A673 (cell line): ENCODE results near the gene NFATC2. TPM values are rescaled to one million over a fixed set of nuclear protein-coding genes. Genes with fewer than 3 reads are reported as not detected.

ENCODE experiments used
- BruUV-seq: library from RNA; stranded (reverse); fragments of 400-500 nt; replicated peaks from 2 replicates; lab custom pipeline; 2021; lab: Mats Ljungman, UMichigan
- CTCF ChIA-PET: fragments of 300-600 bp; sonication (Branson Sonifier 250); formaldehyde crosslinking; loops from one replicate; lab custom pipeline; 2022; ENCODE audit warnings: antibody characterized with exemption; lab: Charles Lee
- POLR2A ChIA-PET: fragments of 300-600 bp; sonication (Branson Sonifier 250); formaldehyde crosslinking; loops from one replicate; lab custom pipeline; 2022; ENCODE audit warnings: antibody characterized with exemption; ENCODE audit not compliant: low non-redundant PET; lab: Charles Lee
- DNase-seq: peaks from one replicate; pipeline ENCODE4 v3.0.0-alpha.2; 2015; ENCODE audit warnings: low spot score
- H3K27ac ChIP-seq: fragments of 200-600 bp; sonication (generic); 2 replicates; pipeline ENCODE4 v1.5.1; 2016; ENCODE audit warnings: mixed run types, low read depth, mild to moderate bottlenecking, mixed read lengths, antibody characterized with exemption, low read length; ENCODE audit not compliant: poor library complexity, severe bottlenecking
- H3K27me3 ChIP-seq: fragments of 200-600 bp; sonication (generic); replicated peaks from 2 replicates; pipeline ENCODE4 v1.6.1; 2017; ENCODE audit warnings: mixed run types, low read depth, mild to moderate bottlenecking, mixed read lengths, antibody characterized with exemption, low read length; ENCODE audit not compliant: insufficient read depth, poor library complexity
- H3K36me3 ChIP-seq: fragments of 200-600 bp; sonication (generic); 2 replicates; pipeline ENCODE4 v1.6.1; 2016; ENCODE audit warnings: mixed run types, mild to moderate bottlenecking, mixed read lengths, antibody characterized with exemption, low read length; ENCODE audit not compliant: insufficient read depth, poor library complexity, severe bottlenecking
- H3K4me1 ChIP-seq: fragments of 200-600 bp; sonication (generic); 2 replicates; pipeline ENCODE4 v1.6.1; 2017; ENCODE audit warnings: mixed run types, mild to moderate bottlenecking, mixed read lengths, antibody characterized with exemption, low read length; ENCODE audit not compliant: insufficient read depth, poor library complexity, severe bottlenecking
- H3K4me3 ChIP-seq: fragments of 200-600 bp; sonication (generic); 2 replicates; pipeline ENCODE4 v1.5.1; 2016; ENCODE audit warnings: low read depth, mixed run types, mild to moderate bottlenecking, mixed read lengths, low read length; ENCODE audit not compliant: poor library complexity, severe bottlenecking
- H3K9me3 ChIP-seq: fragments of 200-600 bp; sonication (generic); 2 replicates; pipeline ENCODE4 v1.6.1; 2016; ENCODE audit warnings: mixed run types, low read depth, mild to moderate bottlenecking, mixed read lengths, antibody characterized with exemption, low read length; ENCODE audit not compliant: poor library complexity, severe bottlenecking
- EZH2 ChIP-seq: fragments of 200-600 bp; sonication (generic); IDR thresholded peaks from 2 replicates; pipeline ENCODE4 v1.6.1; 2017; ENCODE audit warnings: borderline replicate concordance, low read depth, mild to moderate bottlenecking, mixed read lengths, antibody characterized with exemption, low read length; ENCODE audit not compliant: poor library complexity, severe bottlenecking
- intact Hi-C: fragments of 100-400 bp; cut with micrococcal nuclease; formaldehyde crosslinking; loops from one replicate; pipeline ENCODE4 v1.10.0; 2022; ENCODE audit not compliant: unreplicated experiment
- total RNA-seq: library from RNA; stranded (reverse); gene quantifications from 2 replicates; pipeline ENCODE4 v1.2.3, GENCODE V29; 2021
- TF ChIP-seq, protein P1 (sequence below): fragments of 300-800, 200-600 bp; sonication (generic); conservative IDR thresholded peaks from 2 replicates; pipeline ENCODE4 v1.5.1; 2017; ENCODE audit warnings: low read depth, mild to moderate bottlenecking, antibody characterized with exemption, low read length, moderate library complexity, mixed read lengths

Gene NFATC2
- total RNA-seq, 1 experiment from 2014 or later = 0.64 TPM

DNA sequence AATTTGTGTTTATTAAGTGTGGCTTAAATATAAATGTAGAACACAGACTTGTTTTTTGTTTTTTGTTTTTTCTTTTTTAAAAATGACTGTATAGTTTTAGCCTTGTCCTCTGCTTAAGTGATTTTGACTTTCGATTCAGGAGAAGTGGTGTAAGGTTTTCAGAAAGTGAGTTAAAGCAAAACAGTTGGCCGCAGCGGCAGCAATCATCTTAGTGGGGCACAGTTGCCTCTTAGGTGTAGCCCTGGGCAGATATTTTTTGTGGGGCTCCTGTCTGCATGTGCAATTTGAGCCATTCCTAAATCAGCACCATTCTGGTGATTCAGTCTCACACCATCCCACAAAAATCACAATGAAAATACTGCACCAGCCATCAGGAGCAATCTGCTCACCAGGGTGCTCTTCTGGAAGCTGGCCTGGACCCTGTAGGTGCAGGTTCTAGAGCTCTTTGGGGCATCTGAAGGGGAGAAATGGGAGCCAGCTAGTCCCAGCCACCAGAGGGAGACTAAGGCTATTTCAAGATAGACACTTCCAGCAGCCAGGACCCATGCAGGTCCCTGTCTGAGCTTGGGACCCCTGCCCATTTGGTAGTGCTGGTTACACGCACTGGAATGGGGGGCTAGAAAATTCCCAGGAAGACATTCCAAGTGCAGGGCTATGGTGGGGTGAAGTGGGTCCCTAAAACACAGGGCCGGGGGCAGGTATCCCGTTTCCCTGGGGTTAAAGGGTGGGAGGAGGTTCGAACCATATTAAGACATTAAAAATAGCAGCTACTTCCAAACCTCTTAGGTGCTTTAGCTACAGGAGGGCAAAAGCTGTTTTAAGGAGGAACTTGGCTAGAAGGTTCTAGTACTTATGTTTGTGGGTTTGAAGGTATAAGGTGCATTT is 156.6 kb downstream of the NFATC2 start:
- Histone ChIP-seq H3K27ac (no peak overlapping the region), H3K36me3 (no peaks in the 10 kb centered on the region), H3K27me3 (no peaks in the 10 kb centered on the region), H3K9me3 (no peaks in the 10 kb centered on the region), H3K4me1 (peaks cover 7% of the 10 kb centered on the region), H3K4me3 (no peak overlapping the region)
- intact Hi-C loops = loop anchor here (2.0 kb wide), 1 partner anchor 209 kb away; no protein-coding TSS in a partner anchor
- ChIA-PET CTCF (interaction anchor here (1.0 to 1.6 kb wide), 5 partner anchors 108 to 697 kb away, joined by 3 to 31 read pairs (median 5); no protein-coding TSS in a partner anchor), POLR2A (interaction anchor here (0.5 kb wide), 1 partner anchor 220 kb away, joined by 8 read pairs; no protein-coding TSS in a partner anchor)
- peak; percentile 57 for DNase-seq
- no TSS peak for BruUV-seq
- TF ChIP-seq, protein P1, sequence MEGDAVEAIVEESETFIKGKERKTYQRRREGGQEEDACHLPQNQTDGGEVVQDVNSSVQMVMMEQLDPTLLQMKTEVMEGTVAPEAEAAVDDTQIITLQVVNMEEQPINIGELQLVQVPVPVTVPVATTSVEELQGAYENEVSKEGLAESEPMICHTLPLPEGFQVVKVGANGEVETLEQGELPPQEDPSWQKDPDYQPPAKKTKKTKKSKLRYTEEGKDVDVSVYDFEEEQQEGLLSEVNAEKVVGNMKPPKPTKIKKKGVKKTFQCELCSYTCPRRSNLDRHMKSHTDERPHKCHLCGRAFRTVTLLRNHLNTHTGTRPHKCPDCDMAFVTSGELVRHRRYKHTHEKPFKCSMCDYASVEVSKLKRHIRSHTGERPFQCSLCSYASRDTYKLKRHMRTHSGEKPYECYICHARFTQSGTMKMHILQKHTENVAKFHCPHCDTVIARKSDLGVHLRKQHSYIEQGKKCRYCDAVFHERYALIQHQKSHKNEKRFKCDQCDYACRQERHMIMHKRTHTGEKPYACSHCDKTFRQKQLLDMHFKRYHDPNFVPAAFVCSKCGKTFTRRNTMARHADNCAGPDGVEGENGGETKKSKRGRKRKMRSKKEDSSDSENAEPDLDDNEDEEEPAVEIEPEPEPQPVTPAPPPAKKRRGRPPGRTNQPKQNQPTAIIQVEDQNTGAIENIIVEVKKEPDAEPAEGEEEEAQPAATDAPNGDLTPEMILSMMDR = peak; percentile 64
- TF ChIP-seq EZH2 = no peak

DNA sequence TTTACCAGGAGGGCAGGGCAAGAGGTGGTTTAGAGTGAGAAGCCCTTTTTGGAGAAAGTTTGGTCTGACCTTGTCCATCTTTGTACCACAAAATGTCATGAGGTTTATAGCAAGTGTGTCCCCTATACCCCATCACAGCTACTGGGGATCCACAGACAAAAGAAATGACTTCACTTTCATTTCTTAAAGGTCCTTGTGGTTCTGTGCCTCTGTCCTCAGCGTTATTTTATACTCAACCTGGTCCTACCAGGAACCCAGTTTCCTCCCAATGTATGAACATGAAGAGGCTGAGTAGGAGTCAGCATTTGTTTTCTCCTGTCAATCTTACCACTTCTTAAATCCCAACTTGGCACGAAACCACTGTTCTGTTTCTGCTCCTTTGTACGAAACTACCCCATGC is 157.6 kb downstream of the NFATC2 start:
- H3K36me3 ChIP-seq = no peaks in the 10 kb centered on the region
- no peak for DNase-seq
- H3K4me3 ChIP-seq = no peak overlapping the region
- H3K9me3 ChIP-seq = no peaks in the 10 kb centered on the region
- intact Hi-C loops = no loop called here
- ChIA-PET CTCF (interaction anchor here (1.6 kb wide), 1 partner anchor 698 kb away, joined by 5 read pairs; no protein-coding TSS in a partner anchor), POLR2A (no interaction called here)
- TF ChIP-seq, protein P1 = no peak
- TF ChIP-seq EZH2 = no peak
- H3K27ac ChIP-seq = no peak overlapping the region
- H3K27me3 ChIP-seq = no peaks in the 10 kb centered on the region
- BruUV-seq = no TSS peak
- H3K4me1 ChIP-seq = peaks cover 7% of the 10 kb centered on the region

DNA sequence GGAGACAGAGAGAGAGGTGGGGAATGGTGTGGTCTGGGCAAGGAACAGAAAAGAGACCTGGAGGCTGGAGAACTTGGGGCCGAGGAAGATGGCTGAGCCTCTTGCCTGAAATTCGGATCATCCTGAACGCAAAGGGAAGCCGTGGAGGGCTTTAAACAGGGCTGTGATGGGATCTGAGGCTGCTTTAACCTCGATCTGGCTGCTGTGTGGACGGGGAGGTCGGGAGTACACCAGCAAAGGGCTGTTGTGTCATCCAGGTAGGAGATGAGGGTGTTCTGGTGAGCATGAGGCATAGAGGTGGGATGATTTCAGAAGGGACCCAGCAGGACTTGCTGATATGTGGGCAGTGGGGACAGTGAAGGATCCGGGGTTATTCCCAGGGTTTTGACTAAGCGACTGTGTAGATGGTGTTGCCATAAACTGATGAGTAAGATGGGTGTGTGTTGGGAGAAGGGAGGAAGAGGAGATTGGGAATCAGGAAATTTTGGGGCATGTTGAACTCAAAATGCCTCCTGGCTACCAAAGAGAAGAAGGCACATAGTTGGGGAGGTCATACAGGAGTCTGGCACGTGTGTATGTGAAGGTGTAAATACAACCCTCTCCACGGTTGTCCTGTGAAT is 158.5 kb downstream of the NFATC2 start:
- CTCF ChIA-PET = no interaction called here
- POLR2A ChIA-PET = no interaction called here
- no TSS peak for BruUV-seq

More for the DNA sequence above, 158.5 kb downstream of the NFATC2 start:
- DNase-seq = no peak
- intact Hi-C loops = no loop called here
- H3K4me1 ChIP-seq = peaks cover 7% of the 10 kb centered on the region
- H3K9me3 ChIP-seq = no peaks in the 10 kb centered on the region
- H3K4me3 ChIP-seq = no peak overlapping the region
- no peaks in the 10 kb centered on the region for H3K27me3 ChIP-seq
- TF ChIP-seq EZH2 = no peak
- TF ChIP-seq, protein P1 = no peak
- no peaks in the 10 kb centered on the region for H3K36me3 ChIP-seq
- no peak overlapping the region for H3K27ac ChIP-seq
